T47D (cell line): ENCODE data around the gene EXOC2.
"Not testable (repeated sequence)": the region's sequence is repeated elsewhere in the genome, so short reads cannot be mapped to it uniquely, and the experiment has no call there.

Source experiments
- DNase-seq, 2 experiments: peaks; one replicate each; pipeline versions ENCODE4 v3.0.0 to v3.0.0-alpha.2; 2011 to 2012; ENCODE audit warnings: low read depth in 1 of 2, low spot score in 1 of 2
- JUND ChIP-seq: IDR thresholded peaks from 2 replicates; pipeline ENCODE4 v1.6.1; 2012; ENCODE audit warnings: low read depth
- in situ Hi-C: cut with HindIII; loops from 2 replicates; pipeline ENCODE4 v1.10.0; 2016; ENCODE audit warnings: low sequenced_read_pairs, low pct_unique_long_range_greater_than_20kb

The EXOC2 gene

GRCh38 chr6:624979-625378 is 68.0 kb downstream of the EXOC2 start:
- DNase-seq: peak in 1 of 2 experiments; percentile 46
- TF ChIP-seq JUND: no peak
- in situ Hi-C loops: no loop called here

GRCh38 chr6:622462-622861 is 70.5 kb downstream of the EXOC2 start:
- in situ Hi-C loops: no loop called here
- no peak for TF ChIP-seq JUND

GRCh38 chr6:621931-622330 is 71.0 kb downstream of the EXOC2 start:
- in situ Hi-C loops: no loop called here
- TF ChIP-seq JUND: no peak
- DNase-seq: no peak

More at GRCh38 chr6:622462-622861, 70.5 kb downstream of the EXOC2 start:
- DNase-seq: no peak

- TF ChIP-seq JUND: no peak
- in situ Hi-C loops: no loop called here
Observed at GRCh38 chr6:620950-621349, 72.0 kb downstream of the EXOC2 start.

GRCh38 chr6:620166-620565 is 72.8 kb downstream of the EXOC2 start:
- no peak for TF ChIP-seq JUND
- in situ Hi-C loops: no loop called here
- no peak for DNase-seq

More at GRCh38 chr6:620950-621349, 72.0 kb downstream of the EXOC2 start:
- no peak for DNase-seq

- TF ChIP-seq JUND: no peak
- peak; percentile 58 to 87 for DNase-seq
- in situ Hi-C loops: no loop called here
Observed at GRCh38 chr6:617456-618100, 75.4 kb downstream of the EXOC2 start.

- no peak for DNase-seq
- in situ Hi-C loops: no loop called here
- no peak for TF ChIP-seq JUND
Observed at GRCh38 chr6:613981-614380, 79.0 kb downstream of the EXOC2 start.

- DNase-seq: no peak
- in situ Hi-C loops: no loop called here
- TF ChIP-seq JUND: no peak
Observed at GRCh38 chr6:611928-612327, 81.0 kb downstream of the EXOC2 start.

GRCh38 chr6:610882-611281 is 82.1 kb downstream of the EXOC2 start:
- DNase-seq: no peak
- in situ Hi-C loops: no loop called here
- no peak for TF ChIP-seq JUND

- in situ Hi-C loops: no loop called here
- no peak for DNase-seq
- TF ChIP-seq JUND: no peak
Observed at GRCh38 chr6:609905-610304, 83.0 kb downstream of the EXOC2 start.

- in situ Hi-C loops: no loop called here
- DNase-seq: no peak
- no peak for TF ChIP-seq JUND
Observed at GRCh38 chr6:606829-607379, 86.0 kb downstream of the EXOC2 start.

GRCh38 chr6:605895-606294 is 87.0 kb downstream of the EXOC2 start:
- in situ Hi-C loops, DNase-seq: not testable (repeated sequence)

- no peak for DNase-seq
- in situ Hi-C loops: no loop called here
- no peak for TF ChIP-seq JUND
Observed at GRCh38 chr6:604579-604978, 88.4 kb downstream of the EXOC2 start.

- in situ Hi-C loops: no loop called here
- TF ChIP-seq JUND: no peak
- DNase-seq: no peak
Observed at GRCh38 chr6:603265-603664, 89.7 kb downstream of the EXOC2 start.
